ENCODE data around the gene COL5A2. TPM values are rescaled to one million over a fixed set of nuclear protein-coding genes. Genes with fewer than 3 reads are reported as not detected.

The COL5A2 gene
- total and polyA plus RNA-seq, 9 of the 15 experiments (the other 6 are each of a cell fraction or from before 2014, with no cell fraction given), result 0.01 to 0.54 (median 0.19) TPM

DNA sequence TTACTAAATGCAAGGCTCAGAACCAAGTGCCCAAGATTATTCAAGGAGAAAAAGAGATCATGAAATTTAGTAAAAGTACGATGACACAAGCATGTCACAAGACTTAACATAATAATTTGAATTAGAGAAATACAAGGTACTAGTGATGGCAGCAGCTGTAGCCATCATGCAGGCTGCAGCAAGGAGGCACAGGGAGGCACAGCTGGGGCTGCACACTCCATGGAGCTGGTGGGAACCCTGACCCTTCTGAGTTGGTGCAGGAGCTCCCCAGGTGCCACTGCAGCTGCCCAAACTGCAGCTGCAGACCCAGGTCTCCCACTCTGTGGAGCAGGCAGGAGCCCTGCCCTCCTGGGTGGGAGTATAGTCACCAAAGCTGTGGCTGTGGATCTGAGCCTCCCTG lies 159.4 kb downstream of the COL5A2 start:
- H3K4me1 ChIP-seq (replicated peaks in 1 of 2; ENCODE audit: control insufficient read depth in 2 of 2, insufficient read depth in 2 of 2, low read length in 2 of 2), result no peaks in the 10 kb centered on the region
- no peak for TF ChIP-seq SRSF1 (IDR thresholded peaks at IDR 0.05; ENCODE audit: low read depth, low read length)
- FAIRE-seq (no peak), DNase-seq (ENCODE audit: extremely low read depth in 1 of 4, low spot score in 3 of 4) (no peak), ATAC-seq (no peak)
- H3K27ac ChIP-seq (ENCODE audit: extremely low read depth, low read depth, low read length), result no peak overlapping the region
- no peak overlapping the region for H3K4me3 ChIP-seq
- H3K9me1 ChIP-seq (ENCODE audit: control insufficient read depth, insufficient read depth, low read length), result no peaks in the 10 kb centered on the region
- H4K20me1 ChIP-seq (replicated peaks; ENCODE audit: control insufficient read depth, insufficient read depth, low read length), result no peaks in the 10 kb centered on the region
- H3K27me3 ChIP-seq (ENCODE audit: control insufficient read depth in 2 of 2, insufficient read depth in 2 of 2, low read length in 2 of 2), result no peaks in the 10 kb centered on the region
- no peaks in the 10 kb centered on the region for H3K9me3 ChIP-seq (replicated peaks; ENCODE audit: control insufficient read depth, insufficient read depth, low read depth, low read length)
- ChIA-PET CTCF (ENCODE audit: low intra/inter-chr PET ratio) (no interaction called here), POLR2A (no interaction called here)
- no peak overlapping the region for H2AFZ ChIP-seq (ENCODE audit: low read depth, low read length)
- in situ Hi-C loops (cut with MboI) (no loop called here), intact Hi-C loops (cut with micrococcal nuclease) (no loop called here)
- no peak overlapping the region for H3K4me2 ChIP-seq (ENCODE audit: insufficient read depth, low read length)
- H3K36me3 ChIP-seq (ENCODE audit: control insufficient read depth, insufficient read depth, low read length), result no peaks in the 10 kb centered on the region
- no peaks in the 10 kb centered on the region for H3K79me2 ChIP-seq (ENCODE audit: control insufficient read depth, insufficient read depth, low read length)
- no TSS peak for BruUV-seq (replicated peaks)
- WGBS (ENCODE audit: insufficient coverage, low coverage, missing lambda C conversion rate), result no CpG with 5 or more reads among the region's 1 CpG
- no peak overlapping the region for H3K9ac ChIP-seq (ENCODE audit: insufficient read depth in 1 of 2, low read depth in 2 of 2, low read length in 2 of 2)

DNA sequence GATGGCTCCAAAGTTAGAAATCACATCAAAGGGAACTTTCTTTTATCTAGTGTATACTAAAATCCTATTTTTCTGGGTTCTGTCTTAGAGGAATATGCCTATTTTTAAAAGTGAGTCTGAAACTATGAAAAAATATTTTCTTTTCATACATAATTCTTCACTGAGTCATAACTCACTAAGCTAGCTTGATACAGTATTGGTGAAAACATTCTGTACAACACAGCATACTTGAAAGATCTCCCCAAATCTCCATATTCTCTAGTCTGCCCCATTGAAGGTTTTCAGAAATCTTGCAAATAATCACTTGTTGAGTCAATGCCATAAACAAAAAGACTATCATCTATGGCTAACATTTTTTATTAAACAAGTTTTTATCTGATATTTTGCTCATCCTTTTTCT lies 160.9 kb downstream of the COL5A2 start:
- intact Hi-C loops (cut with micrococcal nuclease), result no loop called here
- POLR2A ChIA-PET, result no interaction called here
- CTCF ChIA-PET (ENCODE audit: low intra/inter-chr PET ratio), result no interaction called here

More for the DNA sequence above, 160.9 kb downstream of the COL5A2 start:
- H3K9ac ChIP-seq (ENCODE audit: insufficient read depth in 1 of 2, low read depth in 2 of 2, low read length in 2 of 2), result no peak overlapping the region
- in situ Hi-C loops (cut with MboI), result no loop called here
- no peaks in the 10 kb centered on the region for H4K20me1 ChIP-seq (replicated peaks; ENCODE audit: control insufficient read depth, insufficient read depth, low read length)
- no peak overlapping the region for H3K27ac ChIP-seq (ENCODE audit: extremely low read depth, low read depth, low read length)
- H3K4me3 ChIP-seq, result no peak overlapping the region
- H3K4me2 ChIP-seq (ENCODE audit: insufficient read depth, low read length), result no peak overlapping the region
- H2AFZ ChIP-seq (ENCODE audit: low read depth, low read length), result no peak overlapping the region
- FAIRE-seq, result no peak
- H3K4me1 ChIP-seq (replicated peaks in 1 of 2; ENCODE audit: control insufficient read depth in 2 of 2, insufficient read depth in 2 of 2, low read length in 2 of 2), result no peaks in the 10 kb centered on the region
- no peak for TF ChIP-seq RAD21 (CRISPR knock-in tag; conservative IDR thresholded peaks at IDR 0.05 in 1 of 2, IDR thresholded peaks at IDR 0.05 in 1 of 2)
- H3K9me3 ChIP-seq (replicated peaks; ENCODE audit: control insufficient read depth, insufficient read depth, low read depth, low read length), result no peaks in the 10 kb centered on the region
- no peaks in the 10 kb centered on the region for H3K27me3 ChIP-seq (ENCODE audit: control insufficient read depth in 2 of 2, insufficient read depth in 2 of 2, low read length in 2 of 2)
- no peak for DNase-seq (ENCODE audit: extremely low read depth in 1 of 4, low spot score in 3 of 4)
- no peak for ATAC-seq
- no TSS peak for BruUV-seq (replicated peaks)
- H3K9me1 ChIP-seq (ENCODE audit: control insufficient read depth, insufficient read depth, low read length), result no peaks in the 10 kb centered on the region
- H3K36me3 ChIP-seq (ENCODE audit: control insufficient read depth, insufficient read depth, low read length), result no peaks in the 10 kb centered on the region
- H3K79me2 ChIP-seq (ENCODE audit: control insufficient read depth, insufficient read depth, low read length), result no peaks in the 10 kb centered on the region
